WTC11 (cell line): ENCODE results near the gene ZRANB2. TPM values are rescaled to one million over a fixed set of nuclear protein-coding genes. Genes with fewer than 3 reads are reported as not detected.

Experiments
- ATAC-seq: fragments of 200-7000 bp; cut with Tn5 transposase; 2 replicates; pipeline ENCODE4 v1.10.0; 2021; ENCODE audit warnings: mild to moderate bottlenecking, moderate library complexity
- CTCF ChIA-PET: fragments of 300-600 bp; sonication (Branson Sonifier 250); formaldehyde crosslinking; loops from one replicate; lab custom pipeline; 2021; ENCODE audit warnings: antibody characterized with exemption; lab: Charles Lee
- POLR2A ChIA-PET: fragments of 350-600 bp; sonication (Branson Sonifier 250); formaldehyde crosslinking; loops from one replicate; lab custom pipeline; 2021; ENCODE audit warnings: antibody characterized with exemption; lab: Charles Lee
- DNase-seq: peaks from one replicate; pipeline ENCODE4 v3.0.0; 2021; ENCODE audit warnings: low spot score
- H3K27ac Mint-ChIP-seq: 2 replicates; pipeline ENCODE4 v1.8.0; 2021; ENCODE audit warnings: mixed read lengths
- H3K27me3 Mint-ChIP-seq: 2 replicates; pipeline ENCODE4 v1.8.0; 2021; ENCODE audit warnings: low read depth, mild to moderate bottlenecking, moderate library complexity, mixed read lengths
- H3K36me3 Mint-ChIP-seq: 2 replicates; pipeline ENCODE4 v1.8.0; 2021; ENCODE audit warnings: mixed read lengths
- H3K4me1 Mint-ChIP-seq: 2 replicates; pipeline ENCODE4 v1.8.0; 2022; ENCODE audit warnings: mixed read lengths
- H3K4me3 Mint-ChIP-seq: 2 replicates; pipeline ENCODE4 v1.8.0; 2021; ENCODE audit warnings: mild to moderate bottlenecking, moderate library complexity, mixed read lengths
- H3K9me3 Mint-ChIP-seq: 2 replicates; pipeline ENCODE4 v1.8.0; 2021; ENCODE audit warnings: mixed read lengths
- AR ChIP-seq: fragments of 250-450 bp; sonication (Bioruptor Pico); IDR thresholded peaks from 2 replicates; pipeline ENCODE4 v1.9.0; 2021; ENCODE audit warnings: mild to moderate bottlenecking
- CBFB ChIP-seq: sonication (generic); formaldehyde crosslinking; IDR thresholded peaks from 2 replicates; pipeline ENCODE4 v1.8.1; 2022; ENCODE audit warnings: mild to moderate bottlenecking, low read depth, missing genetic modification reagents
- CREM ChIP-seq: sonication (generic); formaldehyde crosslinking; IDR thresholded peaks from 2 replicates; pipeline ENCODE4 v1.8.1; 2022; ENCODE audit warnings: mild to moderate bottlenecking, missing genetic modification reagents, moderate library complexity
- GRHL2 ChIP-seq: fragments of 250-450 bp; sonication (Bioruptor Pico); IDR thresholded peaks from 2 replicates; pipeline ENCODE4 v1.8.0; 2022; ENCODE audit warnings: mild to moderate bottlenecking, moderate library complexity; ENCODE audit not compliant: insufficient replicate concordance, severe bottlenecking
- GTF2I ChIP-seq: fragments of 250-450 bp; sonication (Bioruptor Pico); conservative IDR thresholded peaks from 2 replicates; pipeline ENCODE4 v1.4.0; 2021; ENCODE audit warnings: mild to moderate bottlenecking
- KAT7 ChIP-seq: sonication (generic); formaldehyde crosslinking; IDR thresholded peaks from 2 replicates; pipeline ENCODE4 v1.8.1; 2023; ENCODE audit warnings: missing genetic modification reagents, mild to moderate bottlenecking, borderline replicate concordance
- NFYB ChIP-seq: sonication (generic); formaldehyde crosslinking; conservative IDR thresholded peaks from 2 replicates; pipeline ENCODE4 v1.8.0; 2022; ENCODE audit warnings: low read depth, missing genetic modification reagents
- NR2C2 ChIP-seq: sonication (generic); formaldehyde crosslinking; IDR thresholded peaks from 2 replicates; pipeline ENCODE4 v1.8.0; 2022; ENCODE audit warnings: mild to moderate bottlenecking, missing genetic modification reagents
- NR3C1 ChIP-seq: sonication (generic); formaldehyde crosslinking; conservative IDR thresholded peaks from 2 replicates; pipeline ENCODE4 v1.8.1; 2023; ENCODE audit warnings: low read depth, mild to moderate bottlenecking, missing genetic modification reagents
- PRDM15 ChIP-seq: sonication (generic); formaldehyde crosslinking; IDR thresholded peaks from 2 replicates; pipeline ENCODE4 v1.8.0; 2022; ENCODE audit warnings: missing genetic modification reagents
- STAT6 ChIP-seq: sonication (generic); formaldehyde crosslinking; conservative IDR thresholded peaks from 2 replicates; pipeline ENCODE4 v1.8.1; 2023; ENCODE audit warnings: mild to moderate bottlenecking, low read depth, missing genetic modification reagents, moderate library complexity
- ZNF263 ChIP-seq: sonication (generic); formaldehyde crosslinking; IDR thresholded peaks from 2 replicates; pipeline ENCODE4 v1.8.1; 2022; ENCODE audit warnings: low read depth, mild to moderate bottlenecking, moderate library complexity, missing genetic modification reagents
- ZNF281 ChIP-seq: sonication (generic); formaldehyde crosslinking; IDR thresholded peaks from 2 replicates; pipeline ENCODE4 v1.8.0; 2023; ENCODE audit warnings: mild to moderate bottlenecking, missing genetic modification reagents
- ZNF317 ChIP-seq: sonication (generic); formaldehyde crosslinking; IDR thresholded peaks from 2 replicates; pipeline ENCODE4 v1.8.1; 2023; ENCODE audit warnings: low read depth, mild to moderate bottlenecking, moderate library complexity, missing genetic modification reagents, borderline replicate concordance
- ZNF396 ChIP-seq: fragments of 250-450 bp; sonication (Bioruptor Pico); IDR thresholded peaks from 2 replicates; pipeline ENCODE4 v1.8.0; 2021; ENCODE audit warnings: mild to moderate bottlenecking, moderate library complexity, borderline replicate concordance
- ZNF423 ChIP-seq: fragments of 250-450 bp; sonication (Bioruptor Pico); IDR thresholded peaks from 2 replicates; pipeline ENCODE4 v2.1.2; 2022; ENCODE audit warnings: mild to moderate bottlenecking, moderate library complexity
- total RNA-seq: library from RNA; stranded (reverse); gene quantifications from 3 replicates; pipeline ENCODE4 v1.2.3, GENCODE V29; 2021
- TF ChIP-seq, protein P1 (sequence below): fragments of 200-600 bp; IDR thresholded peaks from 2 replicates; pipeline ENCODE4 v1.8.0; 2022; ENCODE audit warnings: antibody characterized with exemption

ZRANB2 gene
- total RNA-seq, 1 experiment from 2014 or later, result 85.8 TPM

DNA sequence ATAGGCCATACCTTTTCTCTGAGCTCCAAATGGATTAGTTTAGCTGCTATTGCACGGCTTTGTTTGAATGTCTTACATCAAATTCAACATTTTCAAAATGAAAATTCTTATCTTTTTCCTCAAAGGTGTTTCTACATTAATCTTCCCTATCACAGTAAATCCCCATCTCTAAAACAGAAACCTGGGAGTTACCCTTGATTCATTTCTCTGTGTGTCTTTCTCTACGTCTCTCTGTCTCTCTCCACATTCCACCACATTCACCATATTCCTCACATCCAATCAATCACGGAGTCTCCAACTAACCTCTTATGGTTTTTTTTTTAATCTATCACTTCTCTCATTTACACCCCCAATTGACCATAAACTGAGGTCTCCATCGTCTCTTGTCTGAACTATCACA lies 57.3 kb downstream of the ZRANB2 start:
- POLR2A ChIA-PET, result no interaction called here
- ATAC-seq, result no peak
- CTCF ChIA-PET, result no interaction called here

DNA sequence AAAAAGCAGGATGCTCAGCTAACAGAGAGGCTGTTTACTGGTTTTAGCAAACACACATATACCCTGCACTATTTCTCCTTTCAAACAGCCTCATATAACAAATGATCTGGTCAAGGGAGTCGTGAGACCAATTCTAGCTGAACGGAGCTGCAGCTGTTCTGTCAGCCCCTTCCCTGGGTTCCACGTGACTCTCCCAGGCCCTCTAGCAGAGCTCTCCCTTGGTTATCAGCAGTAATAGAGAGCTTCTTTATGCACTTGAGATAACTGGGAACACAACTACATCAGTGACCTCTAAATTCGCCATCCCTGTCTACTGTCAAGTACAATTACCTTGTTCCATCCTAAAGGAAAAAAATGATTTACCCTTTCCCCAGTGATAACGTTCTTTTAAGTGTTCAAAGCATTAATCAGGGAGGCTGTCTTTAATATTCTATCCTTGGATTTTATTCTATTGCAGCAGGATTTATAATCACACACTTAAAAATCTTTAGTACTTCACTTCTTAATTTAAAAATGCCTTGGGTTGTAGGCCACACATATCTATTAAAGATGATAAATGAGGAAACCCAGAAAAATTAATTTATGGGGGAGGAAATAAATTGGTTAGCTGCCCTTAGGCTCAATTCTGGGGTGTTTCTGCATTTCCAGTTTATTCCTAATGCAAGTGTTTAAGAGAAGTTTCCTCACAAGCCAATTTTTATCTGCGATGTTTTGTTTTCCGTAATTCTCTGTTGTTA lies 61.4 kb downstream of the ZRANB2 start:
- Mint-ChIP-seq H3K36me3 (no peaks in the 10 kb centered on the region), H3K4me3 (no peak overlapping the region), H3K9me3 (no peaks in the 10 kb centered on the region), H3K27me3 (no peaks in the 10 kb centered on the region), H3K4me1 (no peaks in the 10 kb centered on the region), H3K27ac (no peak overlapping the region)
- POLR2A ChIA-PET, result no interaction called here
- TF ChIP-seq ZNF281 (CRISPR knock-in tag) (no peak), ZNF423 (CRISPR knock-in tag) (no peak), NR3C1 (CRISPR knock-in tag) (no peak)
- CTCF ChIA-PET, result interaction anchor here (0.7 kb wide), 1 partner anchor 274 kb away, joined by 3 read pairs; no protein-coding TSS in a partner anchor
- ATAC-seq, result no peak
- no peak for DNase-seq

More for the DNA sequence above, 57.3 kb downstream of the ZRANB2 start:
- no peaks in the 10 kb centered on the region for H3K27me3 Mint-ChIP-seq
- no peak for TF ChIP-seq ZNF317 (CRISPR knock-in tag)
- TF ChIP-seq STAT6 (CRISPR knock-in tag), result no peak
- no peak for TF ChIP-seq GTF2I
- TF ChIP-seq NFYB (CRISPR knock-in tag), result no peak
- no peak overlapping the region for H3K4me3 Mint-ChIP-seq
- no peaks in the 10 kb centered on the region for H3K36me3 Mint-ChIP-seq
- no peak overlapping the region for H3K27ac Mint-ChIP-seq
- no peak for DNase-seq
- H3K9me3 Mint-ChIP-seq, result no peaks in the 10 kb centered on the region
- H3K4me1 Mint-ChIP-seq, result no peaks in the 10 kb centered on the region

DNA sequence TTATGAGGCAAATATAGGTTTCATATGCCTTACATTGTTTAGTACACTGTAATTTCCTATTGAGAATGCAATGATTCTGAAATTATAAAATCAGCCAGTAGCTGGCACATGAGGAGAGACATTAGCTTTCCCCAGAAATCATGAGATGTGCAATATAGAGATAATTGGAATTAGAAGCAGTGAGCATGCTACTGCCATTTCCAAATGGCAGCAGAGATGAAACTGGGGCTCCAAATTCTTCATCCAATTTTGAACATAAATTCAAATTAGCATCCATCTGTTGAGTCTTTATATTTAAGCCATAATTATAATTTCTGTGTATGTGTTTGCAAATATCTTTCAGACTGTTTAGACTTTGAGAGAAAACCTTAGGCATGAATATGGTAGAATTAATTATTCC lies 62.0 kb downstream of the ZRANB2 start:
- Mint-ChIP-seq H3K36me3 (no peaks in the 10 kb centered on the region), H3K4me1 (no peaks in the 10 kb centered on the region), H3K27me3 (no peaks in the 10 kb centered on the region), H3K9me3 (no peaks in the 10 kb centered on the region), H3K27ac (no peak overlapping the region), H3K4me3 (no peak overlapping the region)
- ChIA-PET POLR2A (no interaction called here), CTCF (interaction anchor here (0.7 kb wide), 1 partner anchor 273 kb away, joined by 3 read pairs; no protein-coding TSS in a partner anchor)
- DNase-seq (no peak), ATAC-seq (no peak)
- TF ChIP-seq CREM (CRISPR knock-in tag) (no peak), KAT7 (CRISPR knock-in tag) (no peak), CBFB (CRISPR knock-in tag) (no peak), AR (no peak), ZNF263 (no peak), PRDM15 (CRISPR knock-in tag) (no peak), GTF2I (no peak), ZNF396 (no peak), GRHL2 (CRISPR knock-in tag) (no peak), NR2C2 (no peak)
- TF ChIP-seq, protein P1, sequence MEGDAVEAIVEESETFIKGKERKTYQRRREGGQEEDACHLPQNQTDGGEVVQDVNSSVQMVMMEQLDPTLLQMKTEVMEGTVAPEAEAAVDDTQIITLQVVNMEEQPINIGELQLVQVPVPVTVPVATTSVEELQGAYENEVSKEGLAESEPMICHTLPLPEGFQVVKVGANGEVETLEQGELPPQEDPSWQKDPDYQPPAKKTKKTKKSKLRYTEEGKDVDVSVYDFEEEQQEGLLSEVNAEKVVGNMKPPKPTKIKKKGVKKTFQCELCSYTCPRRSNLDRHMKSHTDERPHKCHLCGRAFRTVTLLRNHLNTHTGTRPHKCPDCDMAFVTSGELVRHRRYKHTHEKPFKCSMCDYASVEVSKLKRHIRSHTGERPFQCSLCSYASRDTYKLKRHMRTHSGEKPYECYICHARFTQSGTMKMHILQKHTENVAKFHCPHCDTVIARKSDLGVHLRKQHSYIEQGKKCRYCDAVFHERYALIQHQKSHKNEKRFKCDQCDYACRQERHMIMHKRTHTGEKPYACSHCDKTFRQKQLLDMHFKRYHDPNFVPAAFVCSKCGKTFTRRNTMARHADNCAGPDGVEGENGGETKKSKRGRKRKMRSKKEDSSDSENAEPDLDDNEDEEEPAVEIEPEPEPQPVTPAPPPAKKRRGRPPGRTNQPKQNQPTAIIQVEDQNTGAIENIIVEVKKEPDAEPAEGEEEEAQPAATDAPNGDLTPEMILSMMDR, result no peak
